HepG2 (cell line): ENCODE data around the gene AEN. TPM values are rescaled to one million over a fixed set of nuclear protein-coding genes. Genes with fewer than 3 reads are reported as not detected.
A peak's percentile ranks its signal among the peaks of the same experiment; 100 is the strongest.

Experiments
- CAMTA2 ChIP-seq: sonication (generic); formaldehyde crosslinking; IDR thresholded peaks from 2 replicates; pipeline ENCODE4 v1.4.0; 2020; ENCODE audit warnings: mild to moderate bottlenecking, missing genetic modification reagents, borderline replicate concordance
- CCAR2 ChIP-seq: fragments of 200-400 bp; formaldehyde crosslinking; optimal IDR thresholded peaks from 2 replicates; pipeline ENCODE3; 2018; ENCODE audit warnings: low read depth, mild to moderate bottlenecking, low read length, moderate library complexity
- CREB1 ChIP-seq, 2 experiments: fragments of 450-650 bp in 1 of 2; IDR thresholded peaks; 2 replicates each; pipeline ENCODE4 v1.6.1; 2016 to 2017; ENCODE audit warnings: control low read depth in 1 of 2, mild to moderate bottlenecking in 1 of 2, missing compliant biosample characterization in 1 of 2, missing genetic modification characterization in 1 of 2
- GPBP1L1 ChIP-seq: sonication (generic); formaldehyde crosslinking; IDR thresholded peaks from 2 replicates; pipeline ENCODE4 v1.5.0; 2020; ENCODE audit warnings: mild to moderate bottlenecking, missing genetic modification reagents
- MLXIP ChIP-seq: sonication (generic); formaldehyde crosslinking; IDR thresholded peaks from 2 replicates; pipeline ENCODE4 v1.9.0; 2021; ENCODE audit warnings: missing genetic modification reagents, borderline replicate concordance
- NAIF1 ChIP-seq: sonication (generic); formaldehyde crosslinking; IDR thresholded peaks from 2 replicates; pipeline ENCODE4 v1.5.0; 2020; ENCODE audit warnings: mild to moderate bottlenecking, missing genetic modification reagents, borderline replicate concordance
- NKX3-1 ChIP-seq: sonication (generic); formaldehyde crosslinking; IDR thresholded peaks from 2 replicates; pipeline ENCODE4 v1.5.0; 2020; ENCODE audit warnings: missing genetic modification reagents
- PAWR ChIP-seq: sonication (generic); formaldehyde crosslinking; IDR thresholded peaks from 2 replicates; pipeline ENCODE4 v1.4.0; 2020; ENCODE audit warnings: missing genetic modification reagents, mild to moderate bottlenecking, borderline replicate concordance
- RBFOX2 ChIP-seq: fragments of 200-400 bp; formaldehyde crosslinking; IDR thresholded peaks from 2 replicates; pipeline ENCODE4 v1.6.1; 2017; ENCODE audit warnings: low read depth, mild to moderate bottlenecking, low read length
- RFXAP ChIP-seq: sonication (generic); formaldehyde crosslinking; IDR thresholded peaks from 2 replicates; pipeline ENCODE4 v1.4.0; 2020; ENCODE audit warnings: missing genetic modification reagents, borderline replicate concordance
- STAT5B ChIP-seq: sonication (generic); formaldehyde crosslinking; IDR thresholded peaks from 2 replicates; pipeline ENCODE4 v1.4.0; 2020; ENCODE audit warnings: missing genetic modification reagents
- TAF15 ChIP-seq: fragments of 200-400 bp; formaldehyde crosslinking; IDR thresholded peaks from one replicate; pipeline ENCODE4 v1.6.1; 2018; ENCODE audit warnings: mild to moderate bottlenecking, low read depth, low read length; ENCODE audit not compliant: poor library complexity, severe bottlenecking
- TARDBP ChIP-seq: sonication (generic); formaldehyde crosslinking; IDR thresholded peaks from 2 replicates; pipeline ENCODE4 v1.8.0; 2022; ENCODE audit warnings: mild to moderate bottlenecking, missing genetic modification reagents
- TBP ChIP-seq: sonication (generic); formaldehyde crosslinking; IDR thresholded peaks from 2 replicates; pipeline ENCODE4 v1.5.0; 2020; ENCODE audit warnings: missing genetic modification reagents
- TMF1 ChIP-seq: sonication (generic); formaldehyde crosslinking; IDR thresholded peaks from 2 replicates; pipeline ENCODE4 v1.8.1; 2022; ENCODE audit warnings: low read depth, missing genetic modification reagents
- ZBTB1 ChIP-seq: sonication (generic); formaldehyde crosslinking; IDR thresholded peaks from 2 replicates; pipeline ENCODE4 v1.4.0; 2020; ENCODE audit warnings: missing genetic modification reagents, borderline replicate concordance
- ZNF20 ChIP-seq: sonication (generic); formaldehyde crosslinking; IDR thresholded peaks from 2 replicates; pipeline ENCODE4 v1.4.0; 2020; ENCODE audit warnings: mild to moderate bottlenecking, moderate library complexity, missing genetic modification reagents
- ZNF207 ChIP-seq: fragments of 450-650 bp; IDR thresholded peaks from 2 replicates; pipeline ENCODE4 v1.6.1; 2016; ENCODE audit warnings: antibody characterized with exemption, borderline replicate concordance
- ZNF264 ChIP-seq: sonication (generic); formaldehyde crosslinking; IDR thresholded peaks from 2 replicates; pipeline ENCODE4 v1.4.0; 2020; ENCODE audit warnings: missing genetic modification reagents
- ZNF460 ChIP-seq: sonication (generic); formaldehyde crosslinking; IDR thresholded peaks from 2 replicates; pipeline ENCODE4 v1.5.1; 2020; ENCODE audit warnings: missing genetic modification reagents, mild to moderate bottlenecking, borderline replicate concordance
- ZNF503 ChIP-seq: sonication (generic); formaldehyde crosslinking; IDR thresholded peaks from 2 replicates; pipeline ENCODE4 v1.4.0; 2020; ENCODE audit warnings: missing genetic modification reagents
- ZNF546 ChIP-seq: sonication (generic); formaldehyde crosslinking; conservative IDR thresholded peaks from 2 replicates; pipeline ENCODE4 v1.8.1; 2023; ENCODE audit warnings: mild to moderate bottlenecking, missing genetic modification reagents
- ZNF562 ChIP-seq: sonication (generic); formaldehyde crosslinking; IDR thresholded peaks from 2 replicates; pipeline ENCODE4 v1.8.0; 2022; ENCODE audit warnings: missing genetic modification reagents, borderline replicate concordance
- ZNF878 ChIP-seq: sonication (generic); formaldehyde crosslinking; IDR thresholded peaks from 2 replicates; pipeline ENCODE4 v1.8.1; 2023; ENCODE audit warnings: mild to moderate bottlenecking, missing genetic modification reagents, moderate library complexity
- polyA plus RNA-seq, 8 experiments: library from polyadenylated mRNA; depleted of rRNA in 3 of 8; stranded (reverse) in 7 of 8; unstranded in 1 of 8; fragments of >200 nt; fragmentation: Illumina TruSeq in 4 of 8; extraction: Trizol in 4 of 8; gene quantifications; 2 replicates each; pipeline versions ENCODE4 v1.2.1 to v1.2.3, GENCODE V29; 2011 to 2016; ENCODE audit warnings: low read depth in 4 of 8, missing spikeins in 1 of 8, mixed read lengths in 1 of 8; ENCODE audit not compliant: insufficient read depth in 1 of 8
- total RNA-seq, 5 experiments: library from RNA; depleted of rRNA; stranded (reverse); fragments of >200 nt; fragmentation: Illumina TruSeq; extraction: Trizol; gene quantifications; 2 replicates each; pipeline ENCODE4 v1.2.3, GENCODE V29; 2016; ENCODE audit warnings: low read depth in 1 of 5

AEN gene
- total and polyA plus RNA-seq, 2 of the 13 experiments (the other 11 are each of a cell fraction or from before 2014, with no cell fraction given) = 51.3 to 118 TPM

- TF ChIP-seq ZNF503 (CRISPR knock-in tag) = no peak
- no peak for TF ChIP-seq MLXIP (CRISPR knock-in tag)
- no peak for TF ChIP-seq RBFOX2
- no peak for TF ChIP-seq ZNF207
- TF ChIP-seq ZNF878 (CRISPR knock-in tag) = no peak
- no peak for TF ChIP-seq STAT5B (CRISPR knock-in tag)
- no peak for TF ChIP-seq PAWR
- TF ChIP-seq ZBTB1 (CRISPR knock-in tag) = no peak
- no peak for TF ChIP-seq TARDBP (CRISPR knock-in tag)
- no peak for TF ChIP-seq TBP (CRISPR knock-in tag)
- TF ChIP-seq NAIF1 (CRISPR knock-in tag) = no peak
- TF ChIP-seq ZNF264 (CRISPR knock-in tag) = 0 out of 2 replicates have a peak, but pooled peaks have one; percentile 44
- 0 out of 2 replicates have a peak, but pooled peaks have one; percentile 73 for TF ChIP-seq TMF1
- TF ChIP-seq CAMTA2 (CRISPR knock-in tag) = peak; percentile 70; the same call in 1 of the 2 replicates
- no peak for TF ChIP-seq ZNF562 (CRISPR knock-in tag)
- no peak for TF ChIP-seq ZNF546 (CRISPR knock-in tag)
- no peak for TF ChIP-seq CCAR2
- TF ChIP-seq ZNF460 (CRISPR knock-in tag) = no peak
- TF ChIP-seq GPBP1L1 (CRISPR knock-in tag) = no peak
- peak; percentile 60; the same call in 1 of the 2 replicates for TF ChIP-seq RFXAP (CRISPR knock-in tag)
- no peak for TF ChIP-seq CREB1 (IDR thresholded peaks at IDR 0.05)
- no peak for TF ChIP-seq CREB1 (CRISPR knock-in tag; IDR thresholded peaks at IDR 0.05)
- TF ChIP-seq TAF15 = no peak
- TF ChIP-seq ZNF20 (CRISPR knock-in tag) = no peak
- peak; percentile 68; the same call in 1 of the 2 replicates for TF ChIP-seq NKX3-1 (CRISPR knock-in tag)
These were observed 15.7 kb upstream of the AEN start (continued) for GRCh38 chr15:88605189-88606069.
